OCI-LY1 (cell line): ENCODE results near the gene C8G.

Experiments
- H2AFZ ChIP-seq: fragments of 200-600 bp; sonication (generic), shearing (Covaris generic); 2 replicates; pipeline ENCODE4 v1.6.0; 2014; ENCODE audit warnings: antibody characterized with exemption, mild to moderate bottlenecking, low read length
- H3F3A ChIP-seq: fragments of 200-600 bp; sonication (generic), shearing (Covaris generic); 2 replicates; pipeline ENCODE4 v1.6.0; 2014; ENCODE audit warnings: mild to moderate bottlenecking, antibody characterized with exemption, low read length, moderate library complexity; ENCODE audit not compliant: insufficient read depth
- H3K27ac ChIP-seq: fragments of 200-600 bp; sonication (generic); 2 replicates; pipeline ENCODE4 v1.5.1; 2014; ENCODE audit warnings: low read length, mixed run types, mild to moderate bottlenecking, low read depth; ENCODE audit not compliant: poor library complexity, severe bottlenecking
- H3K27me3 ChIP-seq: fragments of 200-600 bp; sonication (generic); 2 replicates; pipeline ENCODE4 v1.6.0; 2014; ENCODE audit warnings: antibody characterized with exemption, mild to moderate bottlenecking, low read length, moderate library complexity; ENCODE audit not compliant: insufficient read depth
- H3K36me3 ChIP-seq: fragments of 200-600 bp; sonication (generic); 2 replicates; pipeline ENCODE4 v1.6.1; 2014; ENCODE audit warnings: mild to moderate bottlenecking, antibody characterized with exemption, low read length, moderate library complexity, mixed read lengths; ENCODE audit not compliant: insufficient read depth
- H3K4me1 ChIP-seq: fragments of 200-600 bp; sonication (generic); 2 replicates; pipeline ENCODE4 v1.5.1; 2014; ENCODE audit warnings: mild to moderate bottlenecking, low read length, moderate library complexity; ENCODE audit not compliant: insufficient read depth, severe bottlenecking
- H3K4me2 ChIP-seq: fragments of 200-600 bp; sonication (generic), shearing (Covaris generic); 2 replicates; pipeline ENCODE4 v1.6.1; 2014; ENCODE audit warnings: low read length
- H3K4me3 ChIP-seq: fragments of 200-600 bp; sonication (generic); 2 replicates; pipeline ENCODE4 v1.5.1; 2014; ENCODE audit warnings: low read length, low read depth, mild to moderate bottlenecking, mixed read lengths; ENCODE audit not compliant: poor library complexity, severe bottlenecking
- H3K79me2 ChIP-seq: fragments of 200-600 bp; shearing (Covaris generic); 2 replicates; pipeline ENCODE4 v1.6.1; 2016; ENCODE audit warnings: mixed run types, low read length, mixed read lengths; ENCODE audit not compliant: insufficient read depth
- H3K9ac ChIP-seq: fragments of 200-600 bp; sonication (generic), shearing (Covaris generic); 2 replicates; pipeline ENCODE4 v1.6.1; 2014; ENCODE audit warnings: mild to moderate bottlenecking, low read length, mixed read lengths
- H3K9me2 ChIP-seq: fragments of 200-600 bp; sonication (generic), shearing (Covaris generic); 2 replicates; pipeline ENCODE4 v1.6.1; 2014; ENCODE audit warnings: low read depth, mild to moderate bottlenecking, low read length, mixed read lengths
- H3K9me3 ChIP-seq: fragments of 200-600 bp; shearing (Covaris generic); 2 replicates; pipeline ENCODE4 v1.6.1; 2014; ENCODE audit warnings: low read length, mixed read lengths
- H4K20me1 ChIP-seq: fragments of 200-600 bp; sonication (generic), shearing (Covaris generic); 2 replicates; pipeline ENCODE4 v1.6.0; 2016; ENCODE audit warnings: mild to moderate bottlenecking, low read length; ENCODE audit not compliant: insufficient read depth
- EZH2 ChIP-seq: fragments of 200-600 bp; sonication (generic), shearing (Covaris generic); IDR thresholded peaks from 2 replicates; pipeline ENCODE4 v1.8.0; 2017; ENCODE audit warnings: borderline replicate concordance, mixed run types, mild to moderate bottlenecking, antibody characterized with exemption, low read length, moderate library complexity, mixed read lengths
- TF ChIP-seq, protein P1 (sequence below): fragments of 200-600 bp; sonication (generic), shearing (Covaris generic); IDR thresholded peaks from 2 replicates; pipeline ENCODE4 v1.5.1; 2017; ENCODE audit warnings: mild to moderate bottlenecking, antibody characterized with exemption, low read length, moderate library complexity, mixed read lengths

C8G gene

DNA sequence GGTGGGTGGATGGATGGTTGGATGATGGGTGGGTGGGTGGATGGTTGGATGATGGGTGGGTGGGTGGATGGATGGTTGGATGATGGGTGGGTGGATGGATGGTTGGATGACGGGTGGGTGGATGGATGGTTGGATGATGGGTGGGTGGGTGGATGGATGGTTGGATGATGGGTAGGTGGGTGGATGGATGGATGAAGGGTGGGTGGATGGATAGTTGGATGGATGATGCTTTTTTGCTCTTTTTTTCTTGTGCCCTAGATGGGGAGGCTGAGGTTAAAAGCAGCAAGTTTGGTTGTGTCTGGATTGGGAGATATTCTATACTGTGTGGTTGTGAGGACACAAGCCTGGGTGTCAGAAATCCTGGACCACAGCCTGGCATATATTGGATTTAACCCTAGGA, 12.4 kb downstream of the C8G start:
- no peaks in the 10 kb centered on the region for H3K79me2 ChIP-seq
- H3K9me3 ChIP-seq, result no peaks in the 10 kb centered on the region
- no peak overlapping the region for H2AFZ ChIP-seq
- TF ChIP-seq, protein P1, sequence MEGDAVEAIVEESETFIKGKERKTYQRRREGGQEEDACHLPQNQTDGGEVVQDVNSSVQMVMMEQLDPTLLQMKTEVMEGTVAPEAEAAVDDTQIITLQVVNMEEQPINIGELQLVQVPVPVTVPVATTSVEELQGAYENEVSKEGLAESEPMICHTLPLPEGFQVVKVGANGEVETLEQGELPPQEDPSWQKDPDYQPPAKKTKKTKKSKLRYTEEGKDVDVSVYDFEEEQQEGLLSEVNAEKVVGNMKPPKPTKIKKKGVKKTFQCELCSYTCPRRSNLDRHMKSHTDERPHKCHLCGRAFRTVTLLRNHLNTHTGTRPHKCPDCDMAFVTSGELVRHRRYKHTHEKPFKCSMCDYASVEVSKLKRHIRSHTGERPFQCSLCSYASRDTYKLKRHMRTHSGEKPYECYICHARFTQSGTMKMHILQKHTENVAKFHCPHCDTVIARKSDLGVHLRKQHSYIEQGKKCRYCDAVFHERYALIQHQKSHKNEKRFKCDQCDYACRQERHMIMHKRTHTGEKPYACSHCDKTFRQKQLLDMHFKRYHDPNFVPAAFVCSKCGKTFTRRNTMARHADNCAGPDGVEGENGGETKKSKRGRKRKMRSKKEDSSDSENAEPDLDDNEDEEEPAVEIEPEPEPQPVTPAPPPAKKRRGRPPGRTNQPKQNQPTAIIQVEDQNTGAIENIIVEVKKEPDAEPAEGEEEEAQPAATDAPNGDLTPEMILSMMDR, result no peak
- TF ChIP-seq EZH2, result no peak
- H3K27me3 ChIP-seq, result peaks cover 25% of the 10 kb centered on the region; the same call in 1 of the 2 replicates
- no peaks in the 10 kb centered on the region for H3K9me2 ChIP-seq
- H4K20me1 ChIP-seq, result no peaks in the 10 kb centered on the region
- no peak overlapping the region for H3K27ac ChIP-seq
- no peak overlapping the region for H3K4me3 ChIP-seq
- no peaks in the 10 kb centered on the region for H3K36me3 ChIP-seq
- H3K4me2 ChIP-seq, result no peak overlapping the region
- H3K9ac ChIP-seq, result no peak overlapping the region
- H3F3A ChIP-seq, result no peaks in the 10 kb centered on the region
- H3K4me1 ChIP-seq, result no peaks in the 10 kb centered on the region

DNA sequence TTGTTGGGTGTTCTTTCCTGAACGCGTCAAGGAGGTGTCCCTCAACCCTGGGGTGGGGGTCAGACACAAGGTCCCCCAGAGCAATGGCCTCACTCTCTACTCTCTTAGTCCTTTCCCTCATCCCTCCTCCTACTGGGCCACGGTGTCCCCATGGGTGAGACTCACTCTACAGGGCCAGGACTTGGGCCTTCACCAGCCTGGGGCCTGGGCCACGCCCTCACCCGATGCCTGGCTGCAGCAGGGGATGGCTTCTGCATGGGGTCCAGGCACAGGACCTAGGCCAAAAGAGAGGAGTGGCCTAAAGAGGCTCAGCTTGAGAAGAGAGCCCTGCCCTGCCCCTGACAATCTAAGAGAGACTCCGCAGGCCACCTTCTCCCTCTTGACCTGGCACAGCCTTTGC, 12.9 kb downstream of the C8G start:
- no peaks in the 10 kb centered on the region for H3K36me3 ChIP-seq
- TF ChIP-seq, protein P1, result no peak
- no peak for TF ChIP-seq EZH2
- H3K9ac ChIP-seq, result no peak overlapping the region
- H3K27me3 ChIP-seq, result peaks cover 29% of the 10 kb centered on the region; the same call in 1 of the 2 replicates
- H4K20me1 ChIP-seq, result no peaks in the 10 kb centered on the region
- no peak overlapping the region for H3K4me3 ChIP-seq
- no peak overlapping the region for H3K27ac ChIP-seq
- no peaks in the 10 kb centered on the region for H3K79me2 ChIP-seq
- H3K9me2 ChIP-seq, result no peaks in the 10 kb centered on the region
- H2AFZ ChIP-seq, result no peak overlapping the region
- no peaks in the 10 kb centered on the region for H3F3A ChIP-seq
- H3K9me3 ChIP-seq, result no peaks in the 10 kb centered on the region
- H3K4me2 ChIP-seq, result no peak overlapping the region
- no peaks in the 10 kb centered on the region for H3K4me1 ChIP-seq

DNA sequence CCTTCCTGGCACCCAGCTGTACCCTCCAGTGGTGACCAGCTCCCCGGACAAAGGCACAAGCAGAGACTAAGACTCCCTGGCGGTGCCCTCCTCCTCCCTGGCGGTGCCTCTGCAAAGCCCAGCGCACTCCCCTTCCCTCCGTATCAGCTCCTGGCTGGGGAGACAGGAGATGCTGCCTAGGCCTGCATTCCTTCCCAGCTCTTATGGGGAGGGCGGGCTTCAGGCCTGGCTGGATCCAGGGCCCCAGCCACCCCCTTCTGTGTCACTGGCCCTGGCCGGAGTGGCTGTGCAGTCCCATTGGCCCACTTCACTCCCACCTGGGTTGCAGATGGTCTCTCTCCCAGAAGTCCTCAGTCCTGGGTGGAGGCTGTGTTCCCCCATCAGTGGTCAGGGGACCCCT, 13.4 kb downstream of the C8G start:
- no peak overlapping the region for H3K27ac ChIP-seq
- no peak overlapping the region for H3K9ac ChIP-seq
- H3K9me3 ChIP-seq, result no peaks in the 10 kb centered on the region
- no peak overlapping the region for H3K4me2 ChIP-seq
- no peak overlapping the region for H3K4me3 ChIP-seq
- no peaks in the 10 kb centered on the region for H4K20me1 ChIP-seq
- H2AFZ ChIP-seq, result no peak overlapping the region
- H3K79me2 ChIP-seq, result no peaks in the 10 kb centered on the region
- TF ChIP-seq, protein P1, result no peak
- no peak for TF ChIP-seq EZH2
- no peaks in the 10 kb centered on the region for H3K4me1 ChIP-seq
- H3K9me2 ChIP-seq, result no peaks in the 10 kb centered on the region
- no peaks in the 10 kb centered on the region for H3F3A ChIP-seq
- H3K36me3 ChIP-seq, result no peaks in the 10 kb centered on the region
- peaks cover 29% of the 10 kb centered on the region; the same call in 1 of the 2 replicates for H3K27me3 ChIP-seq
